Mesendoderm (in vitro differentiated cells): Measurements from ENCODE around the gene FARP1.
"Not testable (repeated sequence)": the region's sequence is repeated elsewhere in the genome, so short reads cannot be mapped to it uniquely, and the experiment has no call there.

ENCODE experiments used
- DNase-seq: peaks from one replicate; pipeline ENCODE4 v3.0.0; 2013
- H2AK5ac ChIP-seq: 2 replicates; pipeline ENCODE4 v1.6.1; 2013; ENCODE audit warnings: low read length, inconsistent platforms
- H2BK120ac ChIP-seq: 2 replicates; pipeline ENCODE4 v1.6.1; 2013; ENCODE audit warnings: low read depth, mild to moderate bottlenecking, low read length, moderate library complexity, mixed read lengths
- H2BK15ac ChIP-seq: replicated peaks from 2 replicates; pipeline ENCODE4 v1.6.1; 2013; ENCODE audit warnings: low read depth, mild to moderate bottlenecking, moderate library complexity
- H2BK5ac ChIP-seq: 2 replicates; pipeline ENCODE4 v1.6.1; 2013; ENCODE audit warnings: low read length, inconsistent platforms
- H3K18ac ChIP-seq: 2 replicates; pipeline ENCODE4 v1.6.1; 2013; ENCODE audit warnings: mild to moderate bottlenecking, low read length, mixed read lengths
- H3K23ac ChIP-seq: one replicate; pipeline ENCODE4 v1.6.1; 2013; ENCODE audit warnings: low read length
- H3K27ac ChIP-seq: 2 replicates; pipeline ENCODE4 v1.5.1; 2013; ENCODE audit warnings: low read depth, mild to moderate bottlenecking, inconsistent platforms, low read length, moderate library complexity
- H3K27me3 ChIP-seq: 2 replicates; pipeline ENCODE4 v1.6.1; 2013; ENCODE audit warnings: low read length, control low read depth, mild to moderate bottlenecking, inconsistent platforms; ENCODE audit not compliant: insufficient read depth, poor library complexity
- H3K36me3 ChIP-seq: 2 replicates; pipeline ENCODE4 v1.6.1; 2013; ENCODE audit warnings: low read length, inconsistent platforms; ENCODE audit not compliant: control insufficient read depth, insufficient read depth
- H3K4ac ChIP-seq: one replicate; pipeline ENCODE4 v1.6.1; 2013; ENCODE audit warnings: low read depth, mild to moderate bottlenecking, low read length, moderate library complexity
- H3K4me1 ChIP-seq: 2 replicates; pipeline ENCODE4 v1.6.1; 2013; ENCODE audit warnings: low read depth, low read length, inconsistent platforms; ENCODE audit not compliant: control insufficient read depth
- H3K4me2 ChIP-seq: 2 replicates; pipeline ENCODE4 v1.6.1; 2013; ENCODE audit warnings: low read length
- H3K4me3 ChIP-seq: 2 replicates; pipeline ENCODE4 v1.5.1; 2013; ENCODE audit warnings: mild to moderate bottlenecking, low read length
- H3K56ac ChIP-seq: one replicate; pipeline ENCODE4 v1.6.1; 2013; ENCODE audit warnings: low read length
- H3K79me1 ChIP-seq: 2 replicates; pipeline ENCODE4 v1.6.1; 2013; ENCODE audit warnings: low read length, inconsistent platforms
- H3K79me2 ChIP-seq: 2 replicates; pipeline ENCODE4 v1.6.1; 2013; ENCODE audit warnings: mild to moderate bottlenecking, low read length; ENCODE audit not compliant: control insufficient read depth, insufficient read depth
- H3K9ac ChIP-seq: 2 replicates; pipeline ENCODE4 v1.6.1; 2013; ENCODE audit warnings: low read length, inconsistent platforms
- H4K5ac ChIP-seq: one replicate; pipeline ENCODE4 v1.6.1; 2013; ENCODE audit warnings: low read length
- H4K8ac ChIP-seq: one replicate; pipeline ENCODE4 v1.6.1; 2013; ENCODE audit warnings: low read depth, mild to moderate bottlenecking, control low read depth, low read length, moderate library complexity
- WGBS: extraction: QIAGEN DNeasy Blood & Tissue Kit; methylation state at CpG from one replicate; pipeline ENCODE4 v1.1.7; 2013; ENCODE audit warnings: low lambda C conversion rate, missing lambda C conversion rate; ENCODE audit not compliant: insufficient coverage; ENCODE audit errors: extremely low coverage; 5-methylcytosine and 5-hydroxymethylcytosine counted together

FARP1 gene

DNA sequence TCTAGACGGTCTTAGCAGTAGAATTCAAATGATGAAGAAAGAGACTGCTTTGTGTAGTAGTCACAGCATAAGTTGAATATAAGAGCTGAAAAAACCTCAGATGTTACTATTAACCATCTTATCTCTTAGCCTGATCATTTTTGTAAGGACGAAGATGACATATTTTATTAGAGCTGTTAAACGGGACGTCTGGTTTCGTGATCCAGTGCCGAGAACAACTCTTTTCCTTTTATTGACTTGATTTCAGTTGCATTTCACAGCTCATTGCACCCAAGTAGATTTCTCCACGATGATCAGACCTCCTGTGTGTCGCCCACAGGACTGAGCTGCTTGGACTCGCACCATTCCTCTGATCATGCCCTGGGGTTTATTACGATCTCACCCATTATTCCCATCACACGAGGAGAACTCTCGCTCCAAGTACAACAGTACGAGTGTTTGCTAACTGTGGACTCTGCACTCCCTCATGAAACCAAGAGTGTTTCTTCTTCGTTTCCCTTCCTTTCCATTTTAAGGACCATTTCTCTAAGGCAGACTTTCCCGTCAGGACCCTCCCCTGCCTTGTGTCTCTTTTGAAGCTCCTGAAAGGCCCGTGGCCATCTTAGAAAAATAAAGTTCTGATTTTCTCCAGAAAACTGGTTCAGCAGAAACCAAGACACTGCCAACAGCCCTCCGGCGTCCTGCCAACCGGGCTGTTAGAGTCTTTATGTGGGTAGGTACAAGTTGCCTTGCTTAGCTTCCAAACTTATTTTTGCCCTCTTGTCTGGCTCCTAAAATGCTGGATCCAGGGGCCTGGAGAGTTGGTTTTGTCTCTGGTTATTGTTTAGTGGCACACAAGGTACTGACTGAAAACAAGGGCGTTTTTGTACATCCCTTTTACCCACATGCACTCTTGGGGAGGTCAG lies 82.4 kb downstream of the FARP1 start:
- Histone ChIP-seq H3K36me3 (no peaks in the 10 kb centered on the region), H2BK5ac (no peak overlapping the region), H2AK5ac (no peak overlapping the region), H3K4me3 (no peak overlapping the region), H3K79me1 (peaks cover 17% of the 10 kb centered on the region), H3K27ac (no peak overlapping the region), H4K5ac (no peak overlapping the region), H3K56ac (no peak overlapping the region), H3K27me3 (no peaks in the 10 kb centered on the region), H3K18ac (no peak overlapping the region), H4K8ac (no peak overlapping the region), H3K9ac (no peak overlapping the region), H3K4me1 (no peaks in the 10 kb centered on the region), H3K4ac (no peak overlapping the region), H3K79me2 (peaks cover 6% of the 10 kb centered on the region), H2BK120ac (no peak overlapping the region), H3K4me2 (no peak overlapping the region), H3K23ac (no peak overlapping the region), H2BK15ac (no peak overlapping the region)
- no CpG with 5 or more reads among the region's 20 CpGs for WGBS
- DNase-seq, result no peak

DNA sequence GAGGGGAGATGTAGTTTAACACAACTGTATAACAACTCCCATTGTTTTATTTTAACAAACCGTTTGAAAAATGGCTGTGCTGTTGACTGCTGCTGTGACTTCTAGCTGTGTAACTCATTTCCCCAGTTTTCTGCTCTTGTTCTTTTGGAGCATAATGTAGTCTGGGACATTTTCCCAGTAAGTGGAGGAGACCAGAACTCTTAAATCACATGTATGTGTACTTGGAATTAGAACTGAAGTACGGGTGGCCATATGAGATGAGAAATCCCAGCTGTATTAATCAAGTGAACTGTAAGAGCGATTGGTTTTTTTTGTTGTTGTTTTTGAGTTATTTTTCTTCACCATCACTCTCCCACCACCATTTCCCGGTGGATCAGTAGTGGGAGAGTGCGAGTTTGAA lies 83.6 kb downstream of the FARP1 start:
- H3K27me3 ChIP-seq, result no peaks in the 10 kb centered on the region
- no CpG with 5 or more reads among the region's 5 CpGs for WGBS
- no peak overlapping the region for H4K5ac ChIP-seq
- no peak overlapping the region for H2BK5ac ChIP-seq
- peaks cover 14% of the 10 kb centered on the region for H3K79me1 ChIP-seq
- no peak overlapping the region for H2BK120ac ChIP-seq
- no peak overlapping the region for H2BK15ac ChIP-seq
- no peak overlapping the region for H4K8ac ChIP-seq
- peaks cover 2% of the 10 kb centered on the region for H3K79me2 ChIP-seq
- H3K36me3 ChIP-seq, result no peaks in the 10 kb centered on the region
- H3K27ac ChIP-seq, result no peak overlapping the region
- no peak overlapping the region for H3K9ac ChIP-seq
- no peak for DNase-seq
- no peak overlapping the region for H3K18ac ChIP-seq
- H3K4me2 ChIP-seq, result no peak overlapping the region
- H3K56ac ChIP-seq, result no peak overlapping the region
- no peaks in the 10 kb centered on the region for H3K4me1 ChIP-seq
- no peak overlapping the region for H3K23ac ChIP-seq
- H3K4me3 ChIP-seq, result no peak overlapping the region
- no peak overlapping the region for H3K4ac ChIP-seq
- no peak overlapping the region for H2AK5ac ChIP-seq

DNA sequence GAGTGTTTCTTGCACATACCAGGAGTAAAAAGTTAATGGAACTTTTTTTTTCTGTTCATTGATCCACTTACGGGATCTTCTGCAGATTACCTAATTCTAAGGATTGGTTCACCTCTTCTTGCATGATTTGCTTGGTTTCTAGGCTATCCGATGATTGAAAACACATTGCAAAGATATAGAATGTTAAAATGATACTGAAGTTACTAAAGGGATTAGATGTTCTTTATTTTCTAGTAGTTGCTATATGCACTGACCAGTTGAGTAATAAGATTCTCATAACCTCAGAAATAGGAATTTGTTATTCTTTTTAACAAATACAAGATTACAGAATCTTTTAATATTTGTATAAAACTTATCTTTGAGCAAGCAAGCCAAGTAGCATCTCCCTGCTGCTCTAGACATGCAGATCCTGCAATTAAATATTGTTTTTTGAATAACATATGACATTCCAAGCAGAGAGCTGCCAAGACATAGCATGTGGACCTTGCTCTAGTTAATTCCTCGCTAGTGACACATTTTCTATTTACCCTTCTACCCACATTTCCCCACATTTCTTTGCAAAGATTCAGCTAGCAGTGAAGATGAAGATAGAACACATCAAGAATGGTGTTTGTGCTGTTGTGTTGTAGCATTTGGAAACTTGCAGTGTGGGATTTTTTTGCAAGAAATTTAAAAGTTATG lies 85.9 kb downstream of the FARP1 start:
- no peak overlapping the region for H2AK5ac ChIP-seq
- H3K4me2 ChIP-seq, result no peak overlapping the region
- no peak overlapping the region for H2BK120ac ChIP-seq
- no CpG with 5 or more reads among the region's 3 CpGs for WGBS
- H3K18ac ChIP-seq, result no peak overlapping the region
- H2BK5ac ChIP-seq, result no peak overlapping the region
- no peak overlapping the region for H3K27ac ChIP-seq
- H3K23ac ChIP-seq, result no peak overlapping the region
- H3K56ac ChIP-seq, result no peak overlapping the region
- no peaks in the 10 kb centered on the region for H3K36me3 ChIP-seq
- H3K27me3 ChIP-seq, result no peaks in the 10 kb centered on the region
- H4K5ac ChIP-seq, result no peak overlapping the region
- no peak overlapping the region for H3K9ac ChIP-seq
- H3K4me1 ChIP-seq, result no peaks in the 10 kb centered on the region
- H3K4me3 ChIP-seq, result no peak overlapping the region
- no peak overlapping the region for H4K8ac ChIP-seq
- DNase-seq, result no peak
- H3K79me2 ChIP-seq, result peaks cover 2% of the 10 kb centered on the region
- peaks cover 14% of the 10 kb centered on the region for H3K79me1 ChIP-seq
- no peak overlapping the region for H3K4ac ChIP-seq
- no peak overlapping the region for H2BK15ac ChIP-seq

DNA sequence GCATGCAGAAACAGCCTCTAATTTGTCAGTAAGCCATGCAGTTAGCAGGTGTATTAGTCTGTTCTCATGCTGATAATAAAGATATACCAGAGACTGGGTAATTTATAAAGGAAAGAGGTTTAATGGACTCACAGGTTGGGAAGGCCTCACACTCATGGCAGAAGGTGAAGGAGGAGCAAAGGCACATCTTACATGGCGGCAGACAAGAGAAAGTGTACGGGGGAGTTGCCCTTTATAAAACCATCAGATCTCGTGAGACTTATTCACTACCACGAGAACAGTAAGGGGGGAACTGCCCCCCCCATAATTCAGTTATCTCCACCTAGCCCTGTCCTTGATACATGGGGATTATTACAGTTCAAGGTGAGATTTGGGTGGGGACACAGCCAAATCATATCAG lies 87.9 kb downstream of the FARP1 start:
- not testable (repeated sequence) for H3K79me1 ChIP-seq, H2AK5ac ChIP-seq, H2BK120ac ChIP-seq, H4K8ac ChIP-seq, H3K4me3 ChIP-seq, H3K4me2 ChIP-seq, H4K5ac ChIP-seq, H2BK15ac ChIP-seq, H2BK5ac ChIP-seq, H3K36me3 ChIP-seq, H3K79me2 ChIP-seq, H3K56ac ChIP-seq, H3K23ac ChIP-seq, H3K4me1 ChIP-seq, H3K27ac ChIP-seq, DNase-seq, H3K18ac ChIP-seq, H3K4ac ChIP-seq, H3K27me3 ChIP-seq, H3K9ac ChIP-seq
- WGBS, result no CpG with 5 or more reads among the region's 4 CpGs

DNA sequence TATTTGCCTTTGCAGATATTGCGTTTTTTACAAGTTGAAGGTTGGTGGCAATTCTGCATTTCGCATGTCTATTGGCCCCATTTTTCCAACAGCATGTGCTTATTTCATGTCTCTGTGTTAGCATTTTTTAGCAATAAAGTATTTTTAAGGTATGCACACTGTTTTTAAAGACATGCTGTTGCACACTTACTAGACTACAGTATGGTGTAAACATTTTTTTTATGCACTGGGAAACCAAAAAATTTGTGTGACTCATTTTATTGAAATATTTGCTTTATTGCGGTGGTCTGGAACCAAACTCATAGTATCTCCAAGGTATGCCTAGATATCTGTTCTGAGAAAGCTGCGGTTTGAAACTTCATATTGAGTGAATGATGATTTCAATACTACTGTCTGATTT lies 89.6 kb downstream of the FARP1 start:
- H2BK120ac ChIP-seq, result no peak overlapping the region
- H3K4me3 ChIP-seq, result no peak overlapping the region
- no peak overlapping the region for H2BK5ac ChIP-seq
- peaks cover under 1% of the 10 kb centered on the region for H3K79me2 ChIP-seq
- H3K27ac ChIP-seq, result no peak overlapping the region
- no peak overlapping the region for H3K18ac ChIP-seq
- H3K56ac ChIP-seq, result no peak overlapping the region
- H3K23ac ChIP-seq, result no peak overlapping the region
- no peak overlapping the region for H2AK5ac ChIP-seq
- no peak overlapping the region for H3K9ac ChIP-seq
- H3K36me3 ChIP-seq, result no peaks in the 10 kb centered on the region
- no peak overlapping the region for H3K4ac ChIP-seq
- H4K5ac ChIP-seq, result no peak overlapping the region
- H3K4me2 ChIP-seq, result no peak overlapping the region
- no peaks in the 10 kb centered on the region for H3K4me1 ChIP-seq
- H4K8ac ChIP-seq, result no peak overlapping the region
- no CpG with 5 or more reads among the region's 4 CpGs for WGBS
- DNase-seq, result no peak
- H2BK15ac ChIP-seq, result no peak overlapping the region
- H3K79me1 ChIP-seq, result peaks cover 6% of the 10 kb centered on the region
- no peaks in the 10 kb centered on the region for H3K27me3 ChIP-seq
